ENCODE measurements around the gene DOCK3. TPM values are rescaled to one million over a fixed set of nuclear protein-coding genes. Genes with fewer than 3 reads are reported as not detected.

Gene DOCK3
- total and polyA plus RNA-seq, 2 of the 4 experiments (the other 2 are of a cell fraction): under 0.01 to 0.12 TPM

GRCh38 chr3:51102396-51102795 lies 427.7 kb downstream of the DOCK3 start:
- dilution Hi-C loops (cut with HindIII; ENCODE audit: low sequenced_read_pairs, unreplicated experiment): loop anchor here (25.0 kb wide), 1 partner anchor 260 kb away; no protein-coding TSS in a partner anchor
- POLR2A ChIA-PET (ENCODE audit: unreplicated experiment): no interaction called here
- intact Hi-C loops (cut with micrococcal nuclease): no loop called here

More at GRCh38 chr3:51102396-51102795, 427.7 kb downstream of the DOCK3 start:
- Histone ChIP-seq H3K4me2 (ENCODE audit: low read depth, low read length) (no peak overlapping the region), H3K56ac (ENCODE audit: extremely low read depth, insufficient read depth, low read length) (no peak overlapping the region), H3K9me1 (ENCODE audit: insufficient read depth, low read length) (no peaks in the 10 kb centered on the region), H3K36me3 (ENCODE audit: control insufficient read depth, insufficient read depth, low read length) (no peaks in the 10 kb centered on the region), H3K14ac (replicated peaks; ENCODE audit: low read depth, low read length) (no peak overlapping the region), H2BK5ac (ENCODE audit: low read depth, low read length, poor library complexity, severe bottlenecking) (no peak overlapping the region), H3K27ac (ENCODE audit: insufficient read depth, low read length) (no peak overlapping the region), H4K20me1 (ENCODE audit: insufficient read depth, low read length) (no peaks in the 10 kb centered on the region), H3K9me3 (ENCODE audit: control insufficient read depth, insufficient read depth, low read length) (no peaks in the 10 kb centered on the region), H3K23ac (ENCODE audit: low read depth, low read length) (no peak overlapping the region), H2AK5ac (ENCODE audit: low read depth, low read length) (no peak overlapping the region), H3K79me1 (ENCODE audit: low read depth in 1 of 2, low read length in 2 of 2) (no peaks in the 10 kb centered on the region), H4K5ac (ENCODE audit: low read depth, low read length) (no peak overlapping the region), H3K27me3 (ENCODE audit: control insufficient read depth, insufficient read depth, low read length) (no peaks in the 10 kb centered on the region), H3K4me3 (ENCODE audit: insufficient read depth, low read depth, low read length) (no peak overlapping the region), H2BK120ac (ENCODE audit: low read depth, low read length) (no peak overlapping the region), H2AK9ac (replicated peaks; ENCODE audit: low read depth, low read length, poor library complexity) (no peak overlapping the region), H2BK20ac (ENCODE audit: low read depth, low read length) (no peak overlapping the region), H3K4ac (ENCODE audit: low read depth, low read length) (no peak overlapping the region), H3K18ac (ENCODE audit: low read depth, low read length) (no peak overlapping the region), H4K8ac (ENCODE audit: low read depth in 2 of 2, low read length in 2 of 2) (no peak overlapping the region), H3K9ac (ENCODE audit: low read depth, low read length) (no peak overlapping the region), H2BK15ac (ENCODE audit: low read depth, low read length) (no peak overlapping the region), H2AFZ (replicated peaks; ENCODE audit: low read length, poor library complexity) (no peak overlapping the region), H3K4me1 (ENCODE audit: control insufficient read depth, insufficient read depth, low read length) (no peaks in the 10 kb centered on the region), H4K91ac (ENCODE audit: insufficient read depth, low read depth, low read length) (no peak overlapping the region)
- BruUV-seq (replicated peaks): no TSS peak
- no peak for ATAC-seq (ENCODE audit: low read depth)
- CTCF ChIA-PET: interaction anchor here (1.2 kb wide), 1 partner anchor 270 kb away, joined by 3 read pairs; no protein-coding TSS in a partner anchor
- no peak for TF ChIP-seq CTCF (conservative IDR thresholded peaks at IDR 0.05; ENCODE audit: low read depth, low read length)
- TF ChIP-seq RFX5 (IDR thresholded peaks at IDR 0.05; ENCODE audit: low read depth, low read length): no peak
- TF ChIP-seq USF2 (IDR thresholded peaks at IDR 0.05; ENCODE audit: low read depth, low read length): no peak
- no peak for TF ChIP-seq ELK1 (IDR thresholded peaks at IDR 0.05; ENCODE audit: borderline replicate concordance, low read depth, low read length)
- no peak for TF ChIP-seq CHD1 (IDR thresholded peaks at IDR 0.05; ENCODE audit: low read depth, low read length)
- no peak for TF ChIP-seq MXI1 (IDR thresholded peaks at IDR 0.05; ENCODE audit: borderline replicate concordance, low read depth, low read length)
- TF ChIP-seq RCOR1 (IDR thresholded peaks at IDR 0.05; ENCODE audit: insufficient replicate concordance, low read length): no peak
- TF ChIP-seq NFE2L2 (IDR thresholded peaks at IDR 0.05; ENCODE audit: low read depth, low read length): no peak
- no peak for TF ChIP-seq MAZ (IDR thresholded peaks at IDR 0.05; ENCODE audit: borderline replicate concordance, low read depth, low read length)
- TF ChIP-seq POLR2A (IDR thresholded peaks at IDR 0.05; ENCODE audit: low read depth, low read length): no peak
- no peak for TF ChIP-seq BHLHE40 (IDR thresholded peaks at IDR 0.05; ENCODE audit: low read depth, low read length)
- no peak for TF ChIP-seq MAFK (IDR thresholded peaks at IDR 0.05; ENCODE audit: low read depth, low read length)
- no peak for TF ChIP-seq SMC3 (IDR thresholded peaks at IDR 0.05; ENCODE audit: low read depth, low read length)
- no peak for TF ChIP-seq RAD21 (IDR thresholded peaks at IDR 0.05; ENCODE audit: low read length)
- no peak for DNase-seq
- whole genome bisulfite sequencing, 2 experiments (ENCODE audit: extremely low coverage in 2 of 2, insufficient read length in 1 of 2): no CpG with 5 or more reads among the region's 1 CpG
- in situ Hi-C loops (cut with MboI; ENCODE audit: low sequenced_read_pairs): no loop called here

All from IMR-90 (cell line).